Keratinocyte (primary cell): ENCODE data around the gene SLC8A1. TPM values are rescaled to one million over a fixed set of nuclear protein-coding genes. Genes with fewer than 3 reads are reported as not detected.

ENCODE experiments used
- DNase-seq: peaks from one replicate; pipeline ENCODE4 v3.0.0-alpha.2; 2011; ENCODE audit warnings: low read depth, missing footprints, low spot score
- FAIRE-seq: peaks from 2 replicates; lab custom pipeline; 2011; peaks lifted over from hg19 to GRCh38; lab: Jason Lieb, UNC
- H2AFZ ChIP-seq: 2 replicates; pipeline ENCODE4 v1.6.0; 2012; ENCODE audit warnings: low read length, control low read depth, inconsistent platforms; ENCODE audit not compliant: control insufficient read depth
- H3K27ac ChIP-seq: 2 replicates; pipeline ENCODE4 v1.5.1; 2011; ENCODE audit warnings: low read length; ENCODE audit not compliant: control insufficient read depth, insufficient read depth
- H3K27me3 ChIP-seq: 3 replicates; pipeline ENCODE4 v1.6.0; 2011; ENCODE audit warnings: low read length; ENCODE audit not compliant: control insufficient read depth, insufficient read depth; ENCODE audit errors: extremely low read depth
- H3K36me3 ChIP-seq, 2 experiments: 2 replicates in 1 of 2; 3 replicates in 1 of 2; pipeline ENCODE4 v1.5.1; 2011; ENCODE audit warnings: low read length in 2 of 2, mild to moderate bottlenecking in 1 of 2; ENCODE audit not compliant: control insufficient read depth in 2 of 2, insufficient read depth in 2 of 2; ENCODE audit errors: extremely low read depth in 1 of 2
- H3K4me1 ChIP-seq: 3 replicates; pipeline ENCODE4 v1.5.1; 2011; ENCODE audit warnings: low read length; ENCODE audit not compliant: control insufficient read depth, insufficient read depth; ENCODE audit errors: extremely low read depth
- H3K4me2 ChIP-seq: 3 replicates; pipeline ENCODE4 v1.6.0; 2011; ENCODE audit warnings: low read depth, low read length; ENCODE audit not compliant: control insufficient read depth, insufficient read depth; ENCODE audit errors: extremely low read depth
- H3K4me3 ChIP-seq, 3 experiments: fragments of 200-600 bp in 1 of 3; sonication (generic) in 1 of 3; 2 replicates in 2 of 3; 3 replicates in 1 of 3; pipeline ENCODE4 v1.5.1; 2011 to 2016; ENCODE audit warnings: low read length in 3 of 3, mild to moderate bottlenecking in 3 of 3, control low read depth in 2 of 3, inconsistent platforms in 1 of 3, low read depth in 1 of 3, mixed read lengths in 1 of 3, mixed run types in 1 of 3, moderate library complexity in 1 of 3; ENCODE audit not compliant: control insufficient read depth in 2 of 3, insufficient read depth in 2 of 3; ENCODE audit errors: extremely low read depth in 1 of 3
- H3K79me2 ChIP-seq: 2 replicates; pipeline ENCODE4 v1.6.0; 2012; ENCODE audit warnings: low read length; ENCODE audit not compliant: control insufficient read depth, insufficient read depth
- H3K9ac ChIP-seq: 3 replicates; pipeline ENCODE4 v1.6.0; 2011; ENCODE audit warnings: low read length; ENCODE audit not compliant: control insufficient read depth, insufficient read depth; ENCODE audit errors: extremely low read depth
- H3K9me1 ChIP-seq: 3 replicates; pipeline ENCODE4 v1.6.0; 2011; ENCODE audit warnings: low read length; ENCODE audit not compliant: control insufficient read depth, insufficient read depth; ENCODE audit errors: extremely low read depth
- H3K9me3 ChIP-seq: 2 replicates; pipeline ENCODE4 v1.5.1; 2012; ENCODE audit warnings: low read depth, low read length; ENCODE audit not compliant: control insufficient read depth
- H4K20me1 ChIP-seq: 3 replicates; pipeline ENCODE4 v1.6.0; 2011; ENCODE audit warnings: low read length; ENCODE audit not compliant: control insufficient read depth, insufficient read depth; ENCODE audit errors: extremely low read depth
- CTCF ChIP-seq, 3 experiments: IDR thresholded peaks in 1 of 3; conservative IDR thresholded peaks in 1 of 3; optimal IDR thresholded peaks in 1 of 3; 2 replicates in 2 of 3; 3 replicates in 1 of 3; pipeline versions ENCODE3 to v1.5.1; 2011; ENCODE audit warnings: low read length in 3 of 3, mild to moderate bottlenecking in 3 of 3, moderate library complexity in 2 of 3, control low read depth in 1 of 3, inconsistent platforms in 1 of 3; ENCODE audit not compliant: insufficient read depth in 2 of 3; ENCODE audit errors: extremely low read depth in 1 of 3
- EZH2 ChIP-seq: IDR thresholded peaks from one replicate; pipeline ENCODE4 v1.6.1; 2012; ENCODE audit warnings: inconsistent platforms, mild to moderate bottlenecking, low read length, moderate library complexity
- dilution Hi-C: fragments of 300-500 bp; cut with MboI; formaldehyde crosslinking; loops from one replicate; pipeline ENCODE4 v1.7.0; 2020; ENCODE audit warnings: low sequenced_read_pairs; ENCODE audit not compliant: extremely low pct_ligation_motif_present
- polyA plus RNA-seq, 5 experiments: library from polyadenylated mRNA; depleted of rRNA in 3 of 5; stranded (reverse) in 3 of 5; stranded (forward) in 1 of 5; unstranded in 1 of 5; fragments of >200 nt; gene quantifications; 1 replicate in 1 of 5; 2 replicates in 3 of 5; 3 replicates in 1 of 5; pipeline versions ENCODE4 v1.2.1 to v1.2.3, GENCODE V29; 2011 to 2012; ENCODE audit warnings: missing spikeins in 2 of 5, low read depth in 1 of 5, low replicate concordance in 1 of 5

SLC8A1 gene
- polyA plus RNA-seq, 1 donor (not counting 4 experiments of a cell fraction or from before 2014, with no cell fraction given) = 2.7 TPM

GRCh38 chr2:40416486-40416885, 35.4 kb downstream of the SLC8A1 start:
- Histone ChIP-seq H3K9me1 (no peaks in the 10 kb centered on the region), H2AFZ (no peak overlapping the region), H3K36me3 (no peaks in the 10 kb centered on the region), H3K4me1 (peaks cover 17% of the 10 kb centered on the region), H3K4me2 (no peak overlapping the region), H3K79me2 (no peaks in the 10 kb centered on the region), H3K27me3 (no peaks in the 10 kb centered on the region), H3K4me3 (no peak overlapping the region), H4K20me1 (no peaks in the 10 kb centered on the region), H3K9ac (no peak overlapping the region), H3K27ac (no peak overlapping the region), H3K9me3 (no peaks in the 10 kb centered on the region)
- TF ChIP-seq CTCF (optimal IDR thresholded peaks at IDR 0.05 in 1 of 3, IDR thresholded peaks at IDR 0.05 in 1 of 3, conservative IDR thresholded peaks at IDR 0.05 in 1 of 3; ENCODE audit: extremely low read depth in 1 of 3, insufficient read depth in 2 of 3, low read length in 3 of 3) (no peak), EZH2 (no peak)
- FAIRE-seq (no peak), DNase-seq (no peak)
- dilution Hi-C loops = no loop called here

- no peak overlapping the region for H3K27ac ChIP-seq
- H3K4me3 ChIP-seq = no peak overlapping the region
- no peaks in the 10 kb centered on the region for H3K9me1 ChIP-seq
- peaks cover 17% of the 10 kb centered on the region for H3K4me1 ChIP-seq
- TF ChIP-seq CTCF (optimal IDR thresholded peaks at IDR 0.05 in 1 of 3, IDR thresholded peaks at IDR 0.05 in 1 of 3, conservative IDR thresholded peaks at IDR 0.05 in 1 of 3; ENCODE audit: extremely low read depth in 1 of 3, insufficient read depth in 2 of 3, low read length in 3 of 3) (no peak), EZH2 (no peak)
- no peak for FAIRE-seq
- H2AFZ ChIP-seq = no peak overlapping the region
- no peaks in the 10 kb centered on the region for H3K9me3 ChIP-seq
- H3K36me3 ChIP-seq = no peaks in the 10 kb centered on the region
- no peaks in the 10 kb centered on the region for H3K27me3 ChIP-seq
- H4K20me1 ChIP-seq = no peaks in the 10 kb centered on the region
- H3K79me2 ChIP-seq = no peaks in the 10 kb centered on the region
- DNase-seq = no peak
- no peak overlapping the region for H3K4me2 ChIP-seq
- no peak overlapping the region for H3K9ac ChIP-seq
- dilution Hi-C loops = no loop called here
Measured at GRCh38 chr2:40415391-40415790, 36.5 kb downstream of the SLC8A1 start.
